ENCODE results near the gene CERS6. TPM values are rescaled to one million over a fixed set of nuclear protein-coding genes. Genes with fewer than 3 reads are reported as not detected.

Gene CERS6
- total RNA-seq, 1 donor from 2014 or later = 30.8 TPM

- Mint-ChIP-seq H3K4me3 (ENCODE audit: unreplicated experiment) (no peak overlapping the region), H3K4me1 (ENCODE audit: low read depth) (peaks cover 12% of the 10 kb centered on the region), H3K9me3 (ENCODE audit: low read depth) (no peaks in the 10 kb centered on the region), H3K27ac (ENCODE audit: unreplicated experiment) (no peak overlapping the region), H3K36me3 (ENCODE audit: low read depth) (no peaks in the 10 kb centered on the region), H3K27me3 (ENCODE audit: low read depth) (peaks cover 2% of the 10 kb centered on the region)
- TF ChIP-seq, protein P1, sequence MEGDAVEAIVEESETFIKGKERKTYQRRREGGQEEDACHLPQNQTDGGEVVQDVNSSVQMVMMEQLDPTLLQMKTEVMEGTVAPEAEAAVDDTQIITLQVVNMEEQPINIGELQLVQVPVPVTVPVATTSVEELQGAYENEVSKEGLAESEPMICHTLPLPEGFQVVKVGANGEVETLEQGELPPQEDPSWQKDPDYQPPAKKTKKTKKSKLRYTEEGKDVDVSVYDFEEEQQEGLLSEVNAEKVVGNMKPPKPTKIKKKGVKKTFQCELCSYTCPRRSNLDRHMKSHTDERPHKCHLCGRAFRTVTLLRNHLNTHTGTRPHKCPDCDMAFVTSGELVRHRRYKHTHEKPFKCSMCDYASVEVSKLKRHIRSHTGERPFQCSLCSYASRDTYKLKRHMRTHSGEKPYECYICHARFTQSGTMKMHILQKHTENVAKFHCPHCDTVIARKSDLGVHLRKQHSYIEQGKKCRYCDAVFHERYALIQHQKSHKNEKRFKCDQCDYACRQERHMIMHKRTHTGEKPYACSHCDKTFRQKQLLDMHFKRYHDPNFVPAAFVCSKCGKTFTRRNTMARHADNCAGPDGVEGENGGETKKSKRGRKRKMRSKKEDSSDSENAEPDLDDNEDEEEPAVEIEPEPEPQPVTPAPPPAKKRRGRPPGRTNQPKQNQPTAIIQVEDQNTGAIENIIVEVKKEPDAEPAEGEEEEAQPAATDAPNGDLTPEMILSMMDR (IDR thresholded peaks at IDR 0.05) = no peak
- no peak for DNase-seq (ENCODE audit: low spot score)
These were observed 21.9 kb upstream of the CERS6 start for GRCh38 chr2:168434146-168434545.

- H3K9me3 Mint-ChIP-seq (ENCODE audit: low read depth) = no peaks in the 10 kb centered on the region
- no peak overlapping the region for H3K27ac Mint-ChIP-seq (ENCODE audit: unreplicated experiment)
- peaks cover 18% of the 10 kb centered on the region for H3K4me1 Mint-ChIP-seq (ENCODE audit: low read depth)
- peaks cover 2% of the 10 kb centered on the region for H3K27me3 Mint-ChIP-seq (ENCODE audit: low read depth)
- H3K36me3 Mint-ChIP-seq (ENCODE audit: low read depth) = no peaks in the 10 kb centered on the region
- TF ChIP-seq, protein P1 (IDR thresholded peaks at IDR 0.05) = no peak
- no peak overlapping the region for H3K4me3 Mint-ChIP-seq (ENCODE audit: unreplicated experiment)
- DNase-seq (ENCODE audit: low spot score) = no peak
These were observed 19.2 kb upstream of the CERS6 start for GRCh38 chr2:168436840-168437239.

DNA sequence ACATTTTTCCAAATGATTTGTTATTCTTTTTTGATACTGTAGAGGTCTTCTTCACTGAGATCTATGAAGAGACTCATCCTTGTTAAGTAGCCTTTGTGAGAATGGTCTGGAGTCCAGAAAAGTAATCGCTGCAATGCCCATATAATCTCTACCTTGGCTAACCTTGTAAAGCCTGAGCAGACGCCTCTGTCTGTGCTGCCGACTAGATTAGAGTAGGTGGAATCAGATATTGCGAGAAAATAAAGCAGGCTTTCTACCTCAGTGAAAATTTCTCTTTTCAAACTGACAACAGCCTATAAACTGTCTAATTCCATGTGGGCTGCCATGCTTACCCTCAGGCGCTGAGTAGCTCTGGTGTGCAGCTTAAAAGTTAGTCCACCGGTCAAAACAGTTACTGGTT lies 17.5 kb upstream of the CERS6 start:
- TF ChIP-seq, protein P1 (IDR thresholded peaks at IDR 0.05) = no peak
- Mint-ChIP-seq H3K4me3 (ENCODE audit: unreplicated experiment) (no peak overlapping the region), H3K9me3 (ENCODE audit: low read depth) (no peaks in the 10 kb centered on the region), H3K4me1 (ENCODE audit: low read depth) (peaks cover 15% of the 10 kb centered on the region), H3K27ac (ENCODE audit: unreplicated experiment) (no peak overlapping the region), H3K27me3 (ENCODE audit: low read depth) (peaks cover 2% of the 10 kb centered on the region), H3K36me3 (ENCODE audit: low read depth) (no peaks in the 10 kb centered on the region)
- DNase-seq (ENCODE audit: low spot score) = no peak

DNA sequence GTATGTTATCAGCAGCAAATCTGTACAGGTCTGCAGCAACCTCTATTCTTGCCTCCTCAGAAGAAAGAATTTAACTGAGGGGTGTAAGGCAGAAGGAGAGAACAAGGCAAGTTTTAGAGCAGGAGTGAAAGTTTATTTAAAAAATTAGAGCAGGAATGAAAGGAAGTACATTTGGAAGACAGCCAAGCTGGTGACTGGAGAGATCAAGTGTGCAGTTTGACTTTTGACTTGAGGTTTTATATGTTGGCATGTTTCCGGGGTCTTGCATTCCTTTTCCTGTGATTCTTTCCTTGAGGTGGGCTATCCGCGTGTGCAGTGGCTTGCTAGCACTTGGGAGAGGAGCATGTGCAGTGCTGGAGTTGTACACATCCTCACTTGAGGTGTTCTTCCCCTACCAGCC lies 16.5 kb upstream of the CERS6 start:
- H3K4me3 Mint-ChIP-seq (ENCODE audit: unreplicated experiment) = no peak overlapping the region
- H3K27me3 Mint-ChIP-seq (ENCODE audit: low read depth) = peaks cover 2% of the 10 kb centered on the region
- no peak for DNase-seq (ENCODE audit: low spot score)
- TF ChIP-seq, protein P1 (IDR thresholded peaks at IDR 0.05) = no peak
- H3K27ac Mint-ChIP-seq (ENCODE audit: unreplicated experiment) = no peak overlapping the region
- no peaks in the 10 kb centered on the region for H3K36me3 Mint-ChIP-seq (ENCODE audit: low read depth)
- peaks cover 15% of the 10 kb centered on the region for H3K4me1 Mint-ChIP-seq (ENCODE audit: low read depth)
- H3K9me3 Mint-ChIP-seq (ENCODE audit: low read depth) = peaks cover 4% of the 10 kb centered on the region

- Mint-ChIP-seq H3K4me3 (ENCODE audit: unreplicated experiment) (no peak overlapping the region), H3K9me3 (ENCODE audit: low read depth) (peaks cover 16% of the 10 kb centered on the region), H3K36me3 (ENCODE audit: low read depth) (peaks cover 4% of the 10 kb centered on the region), H3K4me1 (ENCODE audit: low read depth) (peaks cover 15% of the 10 kb centered on the region), H3K27ac (ENCODE audit: unreplicated experiment) (no peak overlapping the region), H3K27me3 (ENCODE audit: low read depth) (peaks cover 2% of the 10 kb centered on the region)
- TF ChIP-seq, protein P1 (IDR thresholded peaks at IDR 0.05) = no peak
- DNase-seq (ENCODE audit: low spot score) = no peak
These were observed 14.7 kb upstream of the CERS6 start for GRCh38 chr2:168441214-168441872.
